HepG2 (cell line): ENCODE data around the gene ENDOD1. TPM values are rescaled to one million over a fixed set of nuclear protein-coding genes. Genes with fewer than 3 reads are reported as not detected.
A peak's percentile ranks its signal among the peaks of the same experiment; 100 is the strongest.

ENCODE experiments used
- ATAC-seq: fragments of 200-7000 bp; cut with Tn5 transposase; 3 replicates; pipeline ENCODE4 v1.9.1; 2020; ENCODE audit warnings: mild to moderate bottlenecking, moderate library complexity
- BruUV-seq: library from RNA; stranded (reverse); fragments of 400-500 nt; replicated peaks from 2 replicates; lab custom pipeline; 2021; lab: Mats Ljungman, UMichigan
- CTCF ChIA-PET: fragments of 300-600 bp; formaldehyde crosslinking; extraction: SDS; loops from one replicate; lab custom pipeline; 2021; ENCODE audit warnings: low total read pairs, inconsistent platforms, low intra/inter-chr PET ratio; lab: Yijun Ruan, JAX
- POLR2A ChIA-PET: fragments of 350-600 bp; sonication (Branson Sonifier 250); formaldehyde crosslinking; loops from one replicate; lab custom pipeline; 2020; ENCODE audit warnings: antibody characterized with exemption, inconsistent platforms; lab: Yijun Ruan, JAX
- DNase-seq: peaks from one replicate; pipeline ENCODE4 v3.0.0-alpha.2; 2015; ENCODE audit warnings: low spot score
- FAIRE-seq: peaks from 3 replicates; lab custom pipeline; 2011; peaks lifted over from hg19 to GRCh38; lab: Jason Lieb, UNC
- H2AFZ ChIP-seq: one replicate; pipeline ENCODE4 v1.6.1; 2011; ENCODE audit warnings: low read length, inconsistent platforms
- H3K27ac ChIP-seq: fragments of 300-600 bp; 3 replicates; pipeline ENCODE4 v1.8.0; 2011; ENCODE audit warnings: mixed run types, mild to moderate bottlenecking, mixed read lengths, low read length, inconsistent platforms; ENCODE audit not compliant: insufficient read depth; ENCODE audit errors: extremely low read length
- H3K27me3 ChIP-seq, 2 experiments: fragments of 200-600 bp in 1 of 2; 2 replicates in 1 of 2; 3 replicates in 1 of 2; pipeline versions ENCODE4 v1.6.0 to v1.8.0; 2011; ENCODE audit warnings: low read length in 2 of 2, mild to moderate bottlenecking in 2 of 2, moderate library complexity in 2 of 2, inconsistent platforms in 1 of 2; ENCODE audit not compliant: insufficient read depth in 2 of 2, control insufficient read depth in 1 of 2
- H3K36me3 ChIP-seq, 2 experiments: fragments of 200-600 bp in 1 of 2; replicated peaks in 1 of 2; 2 replicates in 1 of 2; 3 replicates in 1 of 2; pipeline versions ENCODE4 v1.5.1 to v1.8.0; 2011; ENCODE audit warnings: low read length in 2 of 2, inconsistent platforms in 1 of 2; ENCODE audit not compliant: insufficient read depth in 2 of 2, control insufficient read depth in 1 of 2
- H3K4me1 ChIP-seq: 2 replicates; pipeline ENCODE4 v1.5.1; 2012; ENCODE audit warnings: low read length, inconsistent platforms; ENCODE audit not compliant: insufficient read depth
- H3K4me2 ChIP-seq: 2 replicates; pipeline ENCODE4 v1.6.0; 2011; ENCODE audit warnings: low read depth, low read length, inconsistent platforms
- H3K4me3 ChIP-seq, 3 experiments: fragments of 200-600 bp in 1 of 3; sonication (generic), shearing (Covaris generic) in 1 of 3; replicated peaks in 1 of 3; 2 replicates each; pipeline ENCODE4 v1.5.1; 2011 to 2016; ENCODE audit warnings: low read length in 3 of 3, inconsistent platforms in 2 of 3, low read depth in 2 of 3, mild to moderate bottlenecking in 2 of 3, control low read depth in 1 of 3, mixed read lengths in 1 of 3; ENCODE audit not compliant: insufficient read depth in 1 of 3
- H3K79me2 ChIP-seq: one replicate; pipeline ENCODE4 v1.6.1; 2011; ENCODE audit warnings: low read length, inconsistent platforms; ENCODE audit not compliant: insufficient read depth
- H3K9ac ChIP-seq: 2 replicates; pipeline ENCODE4 v1.6.0; 2011; ENCODE audit warnings: mild to moderate bottlenecking, low read depth, low read length, inconsistent platforms; ENCODE audit not compliant: insufficient read depth
- H3K9me3 ChIP-seq: 2 replicates; pipeline ENCODE4 v1.5.1; 2012; ENCODE audit warnings: mild to moderate bottlenecking, low read length
- H4K20me1 ChIP-seq: 2 replicates; pipeline ENCODE4 v1.6.0; 2011; ENCODE audit warnings: inconsistent platforms, mild to moderate bottlenecking, low read length, moderate library complexity; ENCODE audit not compliant: insufficient read depth
- CREB3 ChIP-seq: sonication (generic); formaldehyde crosslinking; IDR thresholded peaks from 2 replicates; pipeline ENCODE4 v1.5.0; 2020; ENCODE audit warnings: missing genetic modification reagents
- GATA4 ChIP-seq: sonication (generic); IDR thresholded peaks from 2 replicates; pipeline ENCODE4 v1.6.1; 2016; ENCODE audit warnings: antibody characterized with exemption, low read depth, borderline replicate concordance
- HNF4A ChIP-seq: sonication (generic); formaldehyde crosslinking; IDR thresholded peaks from 2 replicates; pipeline ENCODE4 v1.4.0; 2020; ENCODE audit warnings: missing genetic modification reagents
- JARID2 ChIP-seq: sonication (generic); formaldehyde crosslinking; IDR thresholded peaks from 2 replicates; pipeline ENCODE4 v1.8.1; 2023; ENCODE audit warnings: missing genetic modification reagents, inconsistent platforms; ENCODE audit not compliant: insufficient replicate concordance
- KDM5A ChIP-seq: fragments of 200-600 bp; sonication (generic); IDR thresholded peaks from 2 replicates; pipeline ENCODE4 v1.7.0; 2018; ENCODE audit warnings: antibody characterized with exemption, mild to moderate bottlenecking, low read length, borderline replicate concordance
- SIN3B ChIP-seq: fragments of 150-350 bp; IDR thresholded peaks from 2 replicates; pipeline ENCODE4 v1.6.1; 2014; ENCODE audit warnings: low read length
- ZFP36 ChIP-seq: fragments of 150-350 bp; IDR thresholded peaks from 2 replicates; pipeline ENCODE4 v1.6.1; 2018; ENCODE audit warnings: borderline replicate concordance, low read length, low read depth; ENCODE audit not compliant: partially characterized antibody
- ZNF710 ChIP-seq: sonication (generic); formaldehyde crosslinking; IDR thresholded peaks from 2 replicates; pipeline ENCODE4 v1.5.0; 2020; ENCODE audit warnings: mild to moderate bottlenecking, missing genetic modification reagents, borderline replicate concordance
- ZNF720 ChIP-seq: sonication (generic); formaldehyde crosslinking; IDR thresholded peaks from 2 replicates; pipeline ENCODE4 v1.4.0; 2020; ENCODE audit warnings: missing genetic modification reagents
- ZNF75D ChIP-seq: sonication (generic); formaldehyde crosslinking; IDR thresholded peaks from 2 replicates; pipeline ENCODE4 v1.8.1; 2023; ENCODE audit warnings: missing genetic modification reagents, mild to moderate bottlenecking, borderline replicate concordance
- ZNF768 ChIP-seq: sonication (generic); formaldehyde crosslinking; IDR thresholded peaks from 2 replicates; pipeline ENCODE4 v1.4.0; 2020; ENCODE audit warnings: missing genetic modification reagents
- ZNF773 ChIP-seq: sonication (generic); formaldehyde crosslinking; IDR thresholded peaks from 2 replicates; pipeline ENCODE4 v1.4.0; 2020; ENCODE audit warnings: missing genetic modification reagents, borderline replicate concordance
- WGBS: methylation state at CpG from one replicate; pipeline ENCODE4 v1.1.6; 2017; ENCODE audit warnings: low lambda C conversion rate; 5-methylcytosine and 5-hydroxymethylcytosine counted together
- in situ Hi-C: cut with HindIII; loops from 2 replicates; pipeline ENCODE4 v1.10.0; 2017; ENCODE audit warnings: low pct_unique_long_range_greater_than_20kb; ENCODE audit not compliant: extremely low pct_ligation_motif_present
- intact Hi-C: fragments of 100-400 bp; cut with micrococcal nuclease; formaldehyde crosslinking; loops from one replicate; pipeline ENCODE4 v1.10.0; 2022; ENCODE audit not compliant: unreplicated experiment
- polyA plus RNA-seq, 8 experiments: library from polyadenylated mRNA; depleted of rRNA in 3 of 8; stranded (reverse) in 7 of 8; unstranded in 1 of 8; fragments of >200 nt; fragmentation: Illumina TruSeq in 4 of 8; extraction: Trizol in 4 of 8; gene quantifications; 2 replicates each; pipeline versions ENCODE4 v1.2.1 to v1.2.3, GENCODE V29; 2011 to 2016; ENCODE audit warnings: low read depth in 4 of 8, missing spikeins in 1 of 8, mixed read lengths in 1 of 8; ENCODE audit not compliant: insufficient read depth in 1 of 8
- total RNA-seq, 5 experiments: library from RNA; depleted of rRNA; stranded (reverse); fragments of >200 nt; fragmentation: Illumina TruSeq; extraction: Trizol; gene quantifications; 2 replicates each; pipeline ENCODE4 v1.2.3, GENCODE V29; 2016; ENCODE audit warnings: low read depth in 1 of 5

ENDOD1 gene
- total and polyA plus RNA-seq, 2 of the 13 experiments (the other 11 are each of a cell fraction or from before 2014, with no cell fraction given): 2.0 to 6.8 TPM

- FAIRE-seq: no peak
- Histone ChIP-seq H3K4me3 (no peak overlapping the region), H3K79me2 (no peaks in the 10 kb centered on the region), H3K9ac (no peak overlapping the region), H4K20me1 (no peaks in the 10 kb centered on the region), H3K9me3 (no peaks in the 10 kb centered on the region), H3K4me2 (no peak overlapping the region), H3K4me1 (no peaks in the 10 kb centered on the region)
- in situ Hi-C loops: loop anchor here (10.0 kb wide), 1 partner anchor 207 kb away; no protein-coding TSS in a partner anchor
- WGBS: 33% methylated on average over 1 of the region's 1 CpG
- CTCF ChIA-PET: interaction anchor here (0.7 kb wide), 1 partner anchor 607 kb away, joined by 3 read pairs; no protein-coding TSS in a partner anchor
- ATAC-seq: peak; percentile 36; the same call in 1 of the 3 replicates
- TF ChIP-seq JARID2 (CRISPR knock-in tag): no peak
- no peak for TF ChIP-seq ZNF710 (CRISPR knock-in tag)
- no peak for TF ChIP-seq ZNF720 (CRISPR knock-in tag)
- TF ChIP-seq CREB3 (CRISPR knock-in tag): no peak
- no peak for TF ChIP-seq ZNF773 (CRISPR knock-in tag)
- peak; percentile 29 for TF ChIP-seq ZFP36
- no peak for TF ChIP-seq SIN3B
- TF ChIP-seq KDM5A: no peak
- no peak for TF ChIP-seq ZNF75D (CRISPR knock-in tag)
- TF ChIP-seq ZNF768: peak; percentile 90
- no peak for TF ChIP-seq GATA4
- TF ChIP-seq HNF4A (CRISPR knock-in tag): peak; percentile 53
- TF ChIP-seq, all 625 proteins: peak for 3
- POLR2A ChIA-PET: no interaction called here
- H3K27me3 ChIP-seq: no peaks in the 10 kb centered on the region
- no peaks in the 10 kb centered on the region for H3K36me3 ChIP-seq
- BruUV-seq: no TSS peak
- H2AFZ ChIP-seq: no peak overlapping the region
- no peak for DNase-seq
- H3K27ac ChIP-seq: no peak overlapping the region
- intact Hi-C loops: no loop called here
Measured at GRCh38 chr11:95157824-95158223, 68.2 kb downstream of the ENDOD1 start.
